ENCODE data around the gene APOA4.

The APOA4 gene

GRCh38 chr11:116776522-116776984 is 46.6 kb downstream of the APOA4 start:
- no peak for DNase-seq (ENCODE audit: low read depth in 2 of 2)

GRCh38 chr11:116775975-116776374 is 47.1 kb downstream of the APOA4 start:
- no peak for DNase-seq (ENCODE audit: low read depth in 2 of 2)

- no peak for DNase-seq (ENCODE audit: low read depth in 2 of 2)
Measured at GRCh38 chr11:116774661-116775060, 48.4 kb downstream of the APOA4 start.

GRCh38 chr11:116773203-116774097 is 49.7 kb downstream of the APOA4 start:
- DNase-seq (ENCODE audit: low read depth in 2 of 2): no peak

- peak; percentile 93 for DNase-seq (ENCODE audit: low read depth in 2 of 2)
Measured at GRCh38 chr11:116772443-116773202, 50.5 kb downstream of the APOA4 start, which contains the start of gene BUD13. Gene BUD13 (minus strand): TSS chr11:116772987. CDS start chr11:116772964, 23 bp downstream.

GRCh38 chr11:116771935-116772334 is 51.2 kb downstream of the APOA4 start:
- no peak for DNase-seq (ENCODE audit: low read depth in 2 of 2)

Measured in stimulated activated CD8-positive, alpha-beta memory T cell treated with anti-CD3 and anti-CD28 coated beads, Interleukin-2, amount 100 ng/mL, for 48 hours (primary cell).